WTC11 (cell line): ENCODE measurements around the gene MSANTD2. TPM values are rescaled to one million over a fixed set of nuclear protein-coding genes. Genes with fewer than 3 reads are reported as not detected.
"Not testable (repeated sequence)": the region's sequence is repeated elsewhere in the genome, so short reads cannot be mapped to it uniquely, and the experiment has no call there.

Experiments
- ATAC-seq: fragments of 200-7000 bp; cut with Tn5 transposase; 2 replicates; pipeline ENCODE4 v1.10.0; 2021; ENCODE audit warnings: mild to moderate bottlenecking, moderate library complexity
- CTCF ChIA-PET: fragments of 300-600 bp; sonication (Branson Sonifier 250); formaldehyde crosslinking; loops from one replicate; lab custom pipeline; 2021; ENCODE audit warnings: antibody characterized with exemption; lab: Charles Lee
- POLR2A ChIA-PET: fragments of 350-600 bp; sonication (Branson Sonifier 250); formaldehyde crosslinking; loops from one replicate; lab custom pipeline; 2021; ENCODE audit warnings: antibody characterized with exemption; lab: Charles Lee
- DNase-seq: peaks from one replicate; pipeline ENCODE4 v3.0.0; 2021; ENCODE audit warnings: low spot score
- H3K27ac Mint-ChIP-seq: 2 replicates; pipeline ENCODE4 v1.8.0; 2021; ENCODE audit warnings: mixed read lengths
- H3K27me3 Mint-ChIP-seq: 2 replicates; pipeline ENCODE4 v1.8.0; 2021; ENCODE audit warnings: low read depth, mild to moderate bottlenecking, moderate library complexity, mixed read lengths
- H3K36me3 Mint-ChIP-seq: 2 replicates; pipeline ENCODE4 v1.8.0; 2021; ENCODE audit warnings: mixed read lengths
- H3K4me1 Mint-ChIP-seq: 2 replicates; pipeline ENCODE4 v1.8.0; 2022; ENCODE audit warnings: mixed read lengths
- H3K4me3 Mint-ChIP-seq: 2 replicates; pipeline ENCODE4 v1.8.0; 2021; ENCODE audit warnings: mild to moderate bottlenecking, moderate library complexity, mixed read lengths
- H3K9me3 Mint-ChIP-seq: 2 replicates; pipeline ENCODE4 v1.8.0; 2021; ENCODE audit warnings: mixed read lengths
- CBFB ChIP-seq: sonication (generic); formaldehyde crosslinking; IDR thresholded peaks from 2 replicates; pipeline ENCODE4 v1.8.1; 2022; ENCODE audit warnings: mild to moderate bottlenecking, low read depth, missing genetic modification reagents
- FOXK1 ChIP-seq: sonication (generic); formaldehyde crosslinking; IDR thresholded peaks from 2 replicates; pipeline ENCODE4 v1.8.0; 2022; ENCODE audit warnings: mild to moderate bottlenecking, moderate library complexity, missing genetic modification reagents
- FOXP1 ChIP-seq: sonication (generic); formaldehyde crosslinking; IDR thresholded peaks from 2 replicates; pipeline ENCODE4 v1.8.0; 2022; ENCODE audit warnings: missing genetic modification reagents, mild to moderate bottlenecking, moderate library complexity, borderline replicate concordance
- GTF2I ChIP-seq: fragments of 250-450 bp; sonication (Bioruptor Pico); conservative IDR thresholded peaks from 2 replicates; pipeline ENCODE4 v1.4.0; 2021; ENCODE audit warnings: mild to moderate bottlenecking
- IRF2 ChIP-seq: sonication (generic); formaldehyde crosslinking; IDR thresholded peaks from 2 replicates; pipeline ENCODE4 v1.8.0; 2022; ENCODE audit warnings: low read depth, missing genetic modification reagents, borderline replicate concordance
- JAZF1 ChIP-seq: fragments of 250-450 bp; sonication (Bioruptor Pico); IDR thresholded peaks from 2 replicates; pipeline ENCODE4 v1.9.0; 2021; ENCODE audit warnings: moderate library complexity, mild to moderate bottlenecking, inconsistent platforms
- KAT7 ChIP-seq: sonication (generic); formaldehyde crosslinking; IDR thresholded peaks from 2 replicates; pipeline ENCODE4 v1.8.1; 2023; ENCODE audit warnings: missing genetic modification reagents, mild to moderate bottlenecking, borderline replicate concordance
- NFYB ChIP-seq: sonication (generic); formaldehyde crosslinking; conservative IDR thresholded peaks from 2 replicates; pipeline ENCODE4 v1.8.0; 2022; ENCODE audit warnings: low read depth, missing genetic modification reagents
- NR2C2 ChIP-seq: sonication (generic); formaldehyde crosslinking; IDR thresholded peaks from 2 replicates; pipeline ENCODE4 v1.8.0; 2022; ENCODE audit warnings: mild to moderate bottlenecking, missing genetic modification reagents
- OVOL2 ChIP-seq: fragments of 250-450 bp; sonication (Bioruptor Pico); IDR thresholded peaks from 2 replicates; pipeline ENCODE4 v1.9.0; 2021; ENCODE audit warnings: mild to moderate bottlenecking, borderline replicate concordance
- RORB ChIP-seq: fragments of 250-450 bp; sonication (Bioruptor Pico); IDR thresholded peaks from 2 replicates; pipeline ENCODE4 v1.9.0; 2021; ENCODE audit warnings: mild to moderate bottlenecking
- SOX15 ChIP-seq: fragments of 250-450 bp; sonication (Bioruptor Pico); IDR thresholded peaks from 2 replicates; pipeline ENCODE4 v1.9.0; 2021; ENCODE audit warnings: mild to moderate bottlenecking
- STAT6 ChIP-seq: sonication (generic); formaldehyde crosslinking; conservative IDR thresholded peaks from 2 replicates; pipeline ENCODE4 v1.8.1; 2023; ENCODE audit warnings: mild to moderate bottlenecking, low read depth, missing genetic modification reagents, moderate library complexity
- ZBTB21 ChIP-seq: sonication (generic); formaldehyde crosslinking; IDR thresholded peaks from 2 replicates; pipeline ENCODE4 v1.8.1; 2023; ENCODE audit warnings: mild to moderate bottlenecking, missing genetic modification reagents, borderline replicate concordance
- ZNF121 ChIP-seq: sonication (generic); formaldehyde crosslinking; IDR thresholded peaks from 2 replicates; pipeline ENCODE4 v1.8.0; 2023; ENCODE audit warnings: missing genetic modification reagents
- ZNF219 ChIP-seq: sonication (generic); formaldehyde crosslinking; IDR thresholded peaks from 2 replicates; pipeline ENCODE4 v1.8.0; 2023; ENCODE audit warnings: missing genetic modification reagents, mild to moderate bottlenecking, borderline replicate concordance
- total RNA-seq: library from RNA; stranded (reverse); gene quantifications from 3 replicates; pipeline ENCODE4 v1.2.3, GENCODE V29; 2021
- TF ChIP-seq, protein P1 (sequence below): fragments of 250-450 bp; sonication (Bioruptor Pico); conservative IDR thresholded peaks from 2 replicates; pipeline ENCODE4 v1.9.0; 2021; ENCODE audit warnings: mild to moderate bottlenecking
- TF ChIP-seq, protein P2 (sequence below): sonication (generic); formaldehyde crosslinking; IDR thresholded peaks from 2 replicates; pipeline ENCODE4 v1.8.0; 2022; ENCODE audit warnings: mild to moderate bottlenecking, missing genetic modification reagents
- TF ChIP-seq, protein P3 (sequence below): sonication (generic); formaldehyde crosslinking; IDR thresholded peaks from 2 replicates; pipeline ENCODE4 v1.8.1; 2023; ENCODE audit warnings: mild to moderate bottlenecking, missing genetic modification reagents
- TF ChIP-seq, protein P4 (sequence below): fragments of 250-450 bp; sonication (Bioruptor Pico); IDR thresholded peaks from 2 replicates; pipeline ENCODE4 v1.9.0; 2021; ENCODE audit warnings: mild to moderate bottlenecking
- TF ChIP-seq, protein P5 (sequence below): sonication (generic); formaldehyde crosslinking; IDR thresholded peaks from 2 replicates; pipeline ENCODE4 v1.8.0; 2022; ENCODE audit warnings: mild to moderate bottlenecking, missing genetic modification reagents

Gene MSANTD2
- total RNA-seq, 1 experiment from 2014 or later = 17.5 TPM

GRCh38 chr11:124776865-124777645 is 23.2 kb downstream of the MSANTD2 start:
- Mint-ChIP-seq H3K36me3 (peaks cover 12% of the 10 kb centered on the region), H3K4me3 (no peak overlapping the region), H3K27ac (peak overlapping the region; percentile 38; the same call in 1 of the 2 replicates), H3K9me3 (no peaks in the 10 kb centered on the region), H3K4me1 (no peaks in the 10 kb centered on the region)
- POLR2A ChIA-PET = no interaction called here
- DNase-seq (no peak), ATAC-seq (no peak)
- CTCF ChIA-PET = interaction anchor here (1.7 to 3.2 kb wide), 2 partner anchors 14 to 17 kb away, joined by 6 to 28 read pairs; no protein-coding TSS in a partner anchor
- no peak for TF ChIP-seq NFYB (CRISPR knock-in tag)
- TF ChIP-seq, protein P1, sequence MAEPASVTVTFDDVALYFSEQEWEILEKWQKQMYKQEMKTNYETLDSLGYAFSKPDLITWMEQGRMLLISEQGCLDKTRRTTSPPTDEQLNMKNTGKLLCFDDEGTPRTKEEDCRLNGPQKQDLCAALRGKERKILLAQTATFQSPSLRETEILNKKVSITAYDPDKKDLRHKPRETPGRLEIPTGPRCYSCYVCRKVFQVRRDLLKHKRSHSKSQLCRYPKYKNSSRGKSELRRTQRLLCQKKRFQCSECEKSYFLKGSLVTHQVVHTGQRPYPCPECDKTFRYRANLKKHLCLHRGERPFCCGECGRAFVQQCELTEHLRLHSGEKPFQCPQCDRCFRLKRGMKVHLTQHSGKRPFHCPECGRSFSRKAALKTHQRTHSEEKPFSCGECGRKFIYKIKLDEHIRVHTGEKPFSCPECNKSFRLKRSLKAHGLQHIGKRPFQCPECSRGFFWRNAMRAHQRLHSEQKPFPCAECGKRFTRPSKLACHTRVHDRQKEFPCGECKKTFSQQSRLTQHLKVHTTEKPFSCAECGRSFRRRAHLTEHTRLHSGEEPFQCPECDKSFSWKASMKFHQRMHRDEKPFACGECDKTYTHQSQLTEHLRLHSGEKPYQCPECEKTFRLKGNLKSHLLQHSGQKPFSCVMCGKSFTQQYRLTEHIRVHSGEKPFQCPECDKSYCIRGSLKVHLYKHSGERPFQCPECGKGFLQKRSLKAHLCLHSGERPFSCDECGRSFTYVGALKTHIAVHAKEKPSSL (CRISPR knock-in tag) = no peak
- no peak for TF ChIP-seq OVOL2 (CRISPR knock-in tag)
- TF ChIP-seq GTF2I = no peak
- no peak for TF ChIP-seq ZNF121 (CRISPR knock-in tag)
- TF ChIP-seq NR2C2 (CRISPR knock-in tag) = no peak
- TF ChIP-seq ZBTB21 (CRISPR knock-in tag) = no peak
- no peak for TF ChIP-seq KAT7
- no peak for TF ChIP-seq FOXK1 (CRISPR knock-in tag)
- TF ChIP-seq, protein P2, sequence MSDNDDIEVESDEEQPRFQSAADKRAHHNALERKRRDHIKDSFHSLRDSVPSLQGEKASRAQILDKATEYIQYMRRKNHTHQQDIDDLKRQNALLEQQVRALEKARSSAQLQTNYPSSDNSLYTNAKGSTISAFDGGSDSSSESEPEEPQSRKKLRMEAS = no peak
- TF ChIP-seq, all 79 proteins: peak for 0
- H3K27me3 Mint-ChIP-seq = no peaks in the 10 kb centered on the region

GRCh38 chr11:124770959-124771358 is 29.2 kb downstream of the MSANTD2 start:
- ATAC-seq, POLR2A ChIA-PET, DNase-seq, H3K4me3 Mint-ChIP-seq, H3K27me3 Mint-ChIP-seq, H3K27ac Mint-ChIP-seq, H3K4me1 Mint-ChIP-seq, H3K9me3 Mint-ChIP-seq: not testable (repeated sequence)
- H3K36me3 Mint-ChIP-seq = peaks cover 33% of the 10 kb centered on the region
- CTCF ChIA-PET = interaction anchor here (0.8 kb wide), 1 partner anchor 13 kb away, joined by 3 read pairs; no protein-coding TSS in a partner anchor

DNA sequence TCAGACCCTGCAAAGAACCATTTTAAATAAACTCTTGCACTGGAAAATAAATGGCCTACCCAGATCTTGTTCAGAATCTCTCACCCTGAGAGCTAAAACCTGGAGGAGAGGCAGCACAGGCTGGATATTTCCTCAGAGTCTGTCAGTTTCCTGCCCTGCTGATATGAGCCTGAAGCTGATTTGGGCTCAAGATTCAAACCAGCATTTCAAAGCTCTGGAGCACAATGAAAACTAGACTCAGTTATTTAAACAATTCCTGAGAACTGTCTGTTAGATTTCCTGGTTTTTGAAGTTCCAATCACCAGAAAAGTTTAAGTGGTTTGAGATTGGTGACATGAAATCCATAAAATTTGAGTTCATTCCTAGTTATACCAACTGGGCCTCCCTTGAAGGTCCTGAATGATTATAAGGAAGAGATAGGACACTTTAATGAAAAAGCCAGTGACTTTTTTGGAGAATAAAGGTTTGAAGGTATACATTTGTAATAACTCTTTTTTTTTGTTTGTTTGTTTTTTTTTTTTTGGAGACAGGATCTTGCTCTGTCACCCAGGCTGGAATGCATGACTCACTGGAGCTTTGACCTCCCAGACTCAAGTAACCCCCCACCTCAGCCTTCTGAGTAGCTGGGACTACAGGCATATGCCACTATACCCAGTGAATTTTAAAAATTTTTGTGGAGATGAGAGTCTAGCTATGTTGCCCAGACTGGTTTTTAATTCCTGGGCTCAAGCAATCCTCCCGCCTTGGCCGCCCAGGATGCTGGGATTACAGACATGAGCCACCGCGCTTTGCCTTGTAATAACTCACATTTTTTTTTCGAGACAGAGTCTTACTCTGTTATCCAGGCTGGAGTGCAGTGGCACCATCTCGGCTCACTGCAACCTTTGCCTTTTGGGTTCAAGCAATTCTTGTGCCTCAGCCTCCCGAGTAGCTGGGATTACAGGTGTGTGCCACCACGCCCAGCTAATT is 30.1 kb downstream of the MSANTD2 start:
- POLR2A ChIA-PET = no interaction called here
- Mint-ChIP-seq H3K27ac (no peak overlapping the region), H3K36me3 (peaks cover 33% of the 10 kb centered on the region), H3K27me3 (no peaks in the 10 kb centered on the region), H3K9me3 (no peaks in the 10 kb centered on the region), H3K4me3 (no peak overlapping the region), H3K4me1 (no peaks in the 10 kb centered on the region)
- no peak for ATAC-seq
- no peak for DNase-seq
- CTCF ChIA-PET = interaction anchor here (0.8 to 3.1 kb wide), 3 partner anchors 8 to 24 kb away, joined by 3 to 12 read pairs (median 5); no protein-coding TSS in a partner anchor
- TF ChIP-seq, protein P3, sequence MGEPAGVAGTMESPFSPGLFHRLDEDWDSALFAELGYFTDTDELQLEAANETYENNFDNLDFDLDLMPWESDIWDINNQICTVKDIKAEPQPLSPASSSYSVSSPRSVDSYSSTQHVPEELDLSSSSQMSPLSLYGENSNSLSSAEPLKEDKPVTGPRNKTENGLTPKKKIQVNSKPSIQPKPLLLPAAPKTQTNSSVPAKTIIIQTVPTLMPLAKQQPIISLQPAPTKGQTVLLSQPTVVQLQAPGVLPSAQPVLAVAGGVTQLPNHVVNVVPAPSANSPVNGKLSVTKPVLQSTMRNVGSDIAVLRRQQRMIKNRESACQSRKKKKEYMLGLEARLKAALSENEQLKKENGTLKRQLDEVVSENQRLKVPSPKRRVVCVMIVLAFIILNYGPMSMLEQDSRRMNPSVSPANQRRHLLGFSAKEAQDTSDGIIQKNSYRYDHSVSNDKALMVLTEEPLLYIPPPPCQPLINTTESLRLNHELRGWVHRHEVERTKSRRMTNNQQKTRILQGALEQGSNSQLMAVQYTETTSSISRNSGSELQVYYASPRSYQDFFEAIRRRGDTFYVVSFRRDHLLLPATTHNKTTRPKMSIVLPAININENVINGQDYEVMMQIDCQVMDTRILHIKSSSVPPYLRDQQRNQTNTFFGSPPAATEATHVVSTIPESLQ (CRISPR knock-in tag) = no peak
- TF ChIP-seq FOXP1 (no peak), RORB (CRISPR knock-in tag) (no peak), SOX15 (CRISPR knock-in tag) (no peak), STAT6 (CRISPR knock-in tag) (no peak), CBFB (CRISPR knock-in tag) (no peak), ZNF219 (no peak), JAZF1 (CRISPR knock-in tag) (no peak), IRF2 (no peak)
- TF ChIP-seq, protein P4, sequence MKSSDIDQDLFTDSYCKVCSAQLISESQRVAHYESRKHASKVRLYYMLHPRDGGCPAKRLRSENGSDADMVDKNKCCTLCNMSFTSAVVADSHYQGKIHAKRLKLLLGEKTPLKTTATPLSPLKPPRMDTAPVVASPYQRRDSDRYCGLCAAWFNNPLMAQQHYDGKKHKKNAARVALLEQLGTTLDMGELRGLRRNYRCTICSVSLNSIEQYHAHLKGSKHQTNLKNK = no peak
- TF ChIP-seq, protein P5, sequence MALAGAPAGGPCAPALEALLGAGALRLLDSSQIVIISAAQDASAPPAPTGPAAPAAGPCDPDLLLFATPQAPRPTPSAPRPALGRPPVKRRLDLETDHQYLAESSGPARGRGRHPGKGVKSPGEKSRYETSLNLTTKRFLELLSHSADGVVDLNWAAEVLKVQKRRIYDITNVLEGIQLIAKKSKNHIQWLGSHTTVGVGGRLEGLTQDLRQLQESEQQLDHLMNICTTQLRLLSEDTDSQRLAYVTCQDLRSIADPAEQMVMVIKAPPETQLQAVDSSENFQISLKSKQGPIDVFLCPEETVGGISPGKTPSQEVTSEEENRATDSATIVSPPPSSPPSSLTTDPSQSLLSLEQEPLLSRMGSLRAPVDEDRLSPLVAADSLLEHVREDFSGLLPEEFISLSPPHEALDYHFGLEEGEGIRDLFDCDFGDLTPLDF (CRISPR knock-in tag) = no peak
